Liver (tissue), 9 donors: ENCODE data around the gene ZMAT5. TPM values are rescaled to one million over a fixed set of nuclear protein-coding genes. Genes with fewer than 3 reads are reported as not detected.

ENCODE experiments used
- DNase-seq: peaks from one replicate; pipeline ENCODE4 v3.0.0-alpha.2; 2017; ENCODE audit warnings: low spot score
- H3K27ac ChIP-seq, 2 donors: one replicate each; pipeline ENCODE4 v1.7.0; 2013; ENCODE audit warnings: inconsistent platforms in 2 of 2, low read length in 2 of 2, control low read depth in 1 of 2, low read depth in 1 of 2, mild to moderate bottlenecking in 1 of 2
- H3K27me3 ChIP-seq, 4 donors: one replicate each; pipeline versions ENCODE4 v1.6.1 to v1.7.0; 2013; ENCODE audit warnings: low read length in 3 of 4, inconsistent platforms in 1 of 4, mild to moderate bottlenecking in 1 of 4, moderate library complexity in 1 of 4; ENCODE audit not compliant: control insufficient read depth in 4 of 4, insufficient read depth in 4 of 4
- H3K36me3 ChIP-seq, 4 donors: one replicate each; pipeline versions ENCODE4 v1.6.1 to v1.7.0; 2013; ENCODE audit warnings: low read length in 3 of 4, mild to moderate bottlenecking in 3 of 4, low read depth in 1 of 4, moderate library complexity in 1 of 4; ENCODE audit not compliant: control insufficient read depth in 4 of 4, insufficient read depth in 3 of 4
- H3K4me1 ChIP-seq, 4 donors: one replicate each; pipeline versions ENCODE4 v1.6.1 to v1.7.0; 2013; ENCODE audit warnings: low read length in 3 of 4, mild to moderate bottlenecking in 3 of 4, moderate library complexity in 1 of 4; ENCODE audit not compliant: control insufficient read depth in 4 of 4, insufficient read depth in 4 of 4
- H3K4me3 ChIP-seq, 3 donors: one replicate each; pipeline versions ENCODE4 v1.6.1 to v1.7.0; 2013; ENCODE audit warnings: low read length in 3 of 3, control low read depth in 1 of 3, low read depth in 1 of 3, mild to moderate bottlenecking in 1 of 3
- H3K9ac ChIP-seq, 2 donors: one replicate each; pipeline ENCODE4 v1.7.0; 2013; ENCODE audit warnings: low read length in 2 of 2, mild to moderate bottlenecking in 2 of 2, moderate library complexity in 2 of 2, control low read depth in 1 of 2, low read depth in 1 of 2
- H3K9me3 ChIP-seq, 4 donors: one replicate each; pipeline versions ENCODE4 v1.6.1 to v1.7.0; 2013; ENCODE audit warnings: low read length in 3 of 4; ENCODE audit not compliant: control insufficient read depth in 4 of 4
- ATF3 ChIP-seq: IDR thresholded peaks from 2 replicates; pipeline ENCODE4 v1.6.1; 2016; ENCODE audit warnings: antibody characterized with exemption
- EGR1 ChIP-seq, 2 donors: IDR thresholded peaks; 2 replicates each; pipeline ENCODE4 v1.6.1; 2016 to 2018; ENCODE audit warnings: antibody characterized with exemption in 2 of 2, low read depth in 2 of 2
- FOXA1 ChIP-seq: IDR thresholded peaks from 2 replicates; pipeline ENCODE4 v1.6.1; 2016; ENCODE audit warnings: antibody characterized with exemption
- FOXA2 ChIP-seq: IDR thresholded peaks from 2 replicates; pipeline ENCODE4 v1.6.1; 2016; ENCODE audit warnings: antibody characterized with exemption
- GABPA ChIP-seq, 2 donors: IDR thresholded peaks in 1 of 2; conservative IDR thresholded peaks in 1 of 2; 2 replicates each; pipeline ENCODE4 v1.6.1; 2016; ENCODE audit warnings: antibody characterized with exemption in 2 of 2, mild to moderate bottlenecking in 1 of 2, moderate library complexity in 1 of 2
- HNF4A ChIP-seq, 2 donors: conservative IDR thresholded peaks; 2 replicates each; pipeline ENCODE4 v1.6.1; 2016; ENCODE audit warnings: antibody characterized with exemption in 2 of 2, mild to moderate bottlenecking in 2 of 2
- HNF4G ChIP-seq: IDR thresholded peaks from 2 replicates; pipeline ENCODE4 v1.6.1; 2016; ENCODE audit warnings: antibody characterized with exemption
- JUND ChIP-seq, 2 donors: IDR thresholded peaks; 2 replicates each; pipeline ENCODE4 v1.6.1; 2016; ENCODE audit warnings: antibody characterized with exemption in 2 of 2
- MAX ChIP-seq: IDR thresholded peaks from 2 replicates; pipeline ENCODE4 v1.6.1; 2016; ENCODE audit warnings: antibody characterized with exemption
- RAD21 ChIP-seq, 2 donors: IDR thresholded peaks; 2 replicates each; pipeline ENCODE4 v1.6.1; 2016; ENCODE audit warnings: antibody characterized with exemption in 2 of 2, mild to moderate bottlenecking in 2 of 2
- REST ChIP-seq: IDR thresholded peaks from 2 replicates; pipeline ENCODE4 v1.6.1; 2016; ENCODE audit warnings: antibody characterized with exemption, mild to moderate bottlenecking
- SP1 ChIP-seq: IDR thresholded peaks from 2 replicates; pipeline ENCODE4 v1.6.1; 2018; ENCODE audit warnings: antibody characterized with exemption, mild to moderate bottlenecking
- TAF1 ChIP-seq: conservative IDR thresholded peaks from 2 replicates; pipeline ENCODE4 v1.6.1; 2016; ENCODE audit warnings: antibody characterized with exemption, mild to moderate bottlenecking
- YY1 ChIP-seq: IDR thresholded peaks from 2 replicates; pipeline ENCODE4 v1.6.1; 2016; ENCODE audit warnings: antibody characterized with exemption, mild to moderate bottlenecking
- ZBTB33 ChIP-seq: IDR thresholded peaks from 2 replicates; pipeline ENCODE4 v1.6.1; 2016; ENCODE audit warnings: antibody characterized with exemption
- WGBS: extraction: QIAGEN DNeasy Blood & Tissue Kit; methylation state at CpG from one replicate; pipeline ENCODE4 v1.1.7; 2013; 5-methylcytosine and 5-hydroxymethylcytosine counted together
- polyA plus RNA-seq, 2 donors: library from polyadenylated mRNA; stranded (reverse) in 1 of 2; unstranded in 1 of 2; fragments of 200-250 nt in 1 of 2; fragments of >200 nt in 1 of 2; fragmentation: Nextera tagmentation in 1 of 2; extraction: Ambion mirVana in 1 of 2; gene quantifications; one replicate each; pipeline versions ENCODE4 v1.2.1 to v1.2.3, GENCODE V29; 2013 to 2015
- total RNA-seq, 2 donors: library from RNA; depleted of rRNA; stranded (reverse); fragments of >200 nt; gene quantifications; one replicate each; pipeline ENCODE4 v1.2.3, GENCODE V29; 2014
- donor health status: healthy.
- donor health status: healthy.
- donor health status: healthy.
- donor health status: healthy.
- donor health status: healthy.

ZMAT5 gene
- total and polyA plus RNA-seq, 4 donors = 9.2 to 18.8 (median 13.5) TPM

GRCh38 chr22:29710193-29710592 is 56.6 kb downstream of the ZMAT5 start:
- peaks cover 0 to 2% (median 0%) of the 10 kb centered on the region in 4 donors for H3K27me3 ChIP-seq
- no peak overlapping the region for H3K4me3 ChIP-seq
- DNase-seq = no peak
- no peaks in the 10 kb centered on the region for H3K9me3 ChIP-seq
- H3K27ac ChIP-seq = no peak overlapping the region
- TF ChIP-seq FOXA2 (no peak), EGR1 (IDR thresholded peaks at IDR 0.05; ENCODE audit: low read depth in 2 of 2) (no peak), ATF3 (no peak), YY1 (no peak), HNF4A (conservative IDR thresholded peaks at IDR 0.05) (no peak), TAF1 (no peak), ZBTB33 (no peak), JUND (IDR thresholded peaks at IDR 0.05) (no peak), FOXA1 (no peak), GABPA (IDR thresholded peaks at IDR 0.05 in 1 of 2, conservative IDR thresholded peaks at IDR 0.05 in 1 of 2) (no peak), HNF4G (no peak), RAD21 (IDR thresholded peaks at IDR 0.05) (no peak), SP1 (no peak), REST (no peak), MAX (no peak)
- H3K4me1 ChIP-seq = no peaks in the 10 kb centered on the region
- H3K9ac ChIP-seq = no peak overlapping the region
- no peaks in the 10 kb centered on the region for H3K36me3 ChIP-seq
- WGBS = 78% methylated on average over 15 of the region's 15 CpGs

GRCh38 chr22:29707471-29707870 is 59.3 kb downstream of the ZMAT5 start:
- H3K9me3 ChIP-seq = no peaks in the 10 kb centered on the region
- DNase-seq = no peak
- H3K9ac ChIP-seq = no peak overlapping the region
- 89% methylated on average over 5 of the region's 5 CpGs for WGBS
- H3K4me3 ChIP-seq = no peak overlapping the region
- H3K27ac ChIP-seq = no peak overlapping the region
- no peaks in the 10 kb centered on the region for H3K36me3 ChIP-seq
- H3K27me3 ChIP-seq = peaks cover 0 to 2% (median 0%) of the 10 kb centered on the region in 4 donors
- TF ChIP-seq MAX = no peak
- no peaks in the 10 kb centered on the region for H3K4me1 ChIP-seq
